Left kidney (tissue), 2 donors: ENCODE data around the gene LDLRAD4. TPM values are rescaled to one million over a fixed set of nuclear protein-coding genes. Genes with fewer than 3 reads are reported as not detected.

Experiments used
- DNase-seq: peaks from one replicate; pipeline ENCODE4 v3.0.0-alpha.2; 2013
- polyA plus RNA-seq: library from polyadenylated mRNA; unstranded; fragments of 120-200 nt; gene quantifications from one replicate; pipeline ENCODE4 v1.2.1, GENCODE V29; 2013; ENCODE audit not compliant: insufficient read length

The LDLRAD4 gene
- polyA plus RNA-seq, 1 donor, result 9.7 TPM

DNA sequence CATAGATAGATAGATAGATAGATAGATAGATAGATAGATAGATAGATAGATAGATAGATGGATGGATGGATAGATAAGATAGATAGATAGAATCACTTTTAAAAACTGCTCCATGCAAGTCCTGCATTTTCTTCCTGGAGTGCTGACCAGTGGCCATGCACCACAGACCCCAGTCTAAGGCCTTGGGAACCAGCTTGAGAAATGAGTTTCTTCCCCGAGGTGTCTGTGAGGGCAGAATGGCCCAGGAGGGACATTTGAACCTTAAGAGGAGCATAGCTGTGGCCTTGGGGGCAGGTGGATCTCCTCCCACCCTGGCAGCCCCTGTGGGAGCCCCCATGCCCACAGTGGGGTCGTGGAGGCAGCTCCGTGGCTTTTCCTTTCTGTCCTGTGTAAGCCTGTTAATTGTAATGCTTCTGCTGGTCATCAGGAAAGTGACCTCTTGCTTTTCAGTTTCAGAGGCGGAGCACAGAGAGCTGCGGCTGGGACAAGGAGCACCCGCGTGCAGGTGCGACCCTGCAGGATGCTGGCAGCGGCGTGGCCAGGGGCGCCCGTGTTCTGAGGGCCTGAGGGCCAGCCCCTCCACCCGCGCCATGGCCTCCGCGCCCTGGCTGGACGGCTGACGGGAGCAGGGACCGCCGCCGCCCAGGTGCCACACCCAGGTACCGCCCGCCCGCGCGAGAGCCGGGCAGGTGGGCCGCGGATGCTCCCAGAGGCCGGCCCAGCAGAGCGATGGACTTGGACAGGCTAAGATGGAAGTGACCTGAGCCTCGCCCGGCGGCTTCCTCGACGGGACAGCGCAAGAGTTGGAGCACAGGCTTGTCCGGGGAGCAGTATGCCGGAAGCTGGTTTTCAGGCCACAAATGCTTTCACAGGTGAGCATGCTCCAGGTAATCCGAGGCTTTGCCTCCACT, 168.6 kb downstream of the LDLRAD4 start:
- no peak for DNase-seq

- DNase-seq, result no peak
Measured at GRCh38 chr18:13387855-13388548, 169.4 kb downstream of the LDLRAD4 start.

- DNase-seq, result no peak
Measured at GRCh38 chr18:13388586-13389490, 170.3 kb downstream of the LDLRAD4 start.

GRCh38 chr18:13389491-13390131, 171.1 kb downstream of the LDLRAD4 start:
- DNase-seq, result no peak

- DNase-seq, result no peak
Measured at GRCh38 chr18:13390196-13390595, 171.6 kb downstream of the LDLRAD4 start.

DNA sequence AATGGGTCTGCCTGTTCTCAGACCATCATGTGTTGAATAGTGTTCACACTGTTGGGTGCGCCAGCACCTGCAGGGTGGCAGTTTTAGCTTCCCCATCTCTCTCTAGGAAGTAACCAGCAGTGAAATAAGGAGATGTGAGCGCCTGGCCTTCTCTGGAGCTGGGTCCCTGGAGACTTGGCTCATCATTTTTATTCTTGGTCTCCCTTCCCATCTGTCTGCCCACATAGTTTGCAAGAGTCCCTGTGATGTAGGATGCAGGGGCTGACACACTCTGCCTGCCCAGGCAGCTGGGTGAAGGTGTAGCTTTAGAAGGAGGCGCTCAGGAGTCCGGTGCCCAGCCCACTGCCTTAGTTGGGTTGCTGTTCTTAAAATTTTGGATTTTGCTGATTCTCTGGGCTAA, 172.2 kb downstream of the LDLRAD4 start:
- DNase-seq, result no peak

DNA sequence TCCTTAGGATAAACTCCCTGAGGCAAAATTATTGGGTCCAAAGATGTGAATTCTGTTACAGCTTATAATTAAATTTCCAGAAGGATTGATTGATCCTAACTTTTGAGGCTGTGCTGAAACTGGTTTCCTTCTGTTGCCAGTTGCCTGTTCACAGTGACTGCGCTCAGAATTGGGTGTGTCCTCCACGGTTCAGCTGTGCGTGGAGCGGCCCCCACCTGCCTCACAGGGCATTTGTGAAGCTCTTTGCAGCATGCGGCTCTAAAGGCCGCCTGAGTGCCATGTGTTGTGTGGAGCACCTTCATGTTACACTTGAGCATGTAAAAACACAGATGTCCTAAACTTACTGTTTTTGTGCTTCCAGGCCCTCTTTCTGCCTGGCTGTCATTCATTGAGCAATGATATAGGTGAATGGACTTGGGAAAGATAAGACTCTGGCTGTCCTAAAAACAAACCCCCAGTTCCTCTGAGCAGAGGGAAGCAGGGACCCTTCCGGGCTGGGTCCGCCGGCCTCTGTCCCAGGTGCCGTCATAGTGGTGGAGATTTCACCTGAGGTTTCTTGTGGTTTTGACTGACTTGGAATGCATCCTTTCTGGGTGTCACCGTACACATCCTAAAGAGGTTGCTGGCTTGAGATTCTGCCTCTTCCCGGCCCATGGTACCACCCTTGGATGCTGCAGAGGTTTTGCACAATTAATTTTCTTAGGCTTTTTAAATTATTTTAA, 173.6 kb downstream of the LDLRAD4 start:
- no peak for DNase-seq

DNA sequence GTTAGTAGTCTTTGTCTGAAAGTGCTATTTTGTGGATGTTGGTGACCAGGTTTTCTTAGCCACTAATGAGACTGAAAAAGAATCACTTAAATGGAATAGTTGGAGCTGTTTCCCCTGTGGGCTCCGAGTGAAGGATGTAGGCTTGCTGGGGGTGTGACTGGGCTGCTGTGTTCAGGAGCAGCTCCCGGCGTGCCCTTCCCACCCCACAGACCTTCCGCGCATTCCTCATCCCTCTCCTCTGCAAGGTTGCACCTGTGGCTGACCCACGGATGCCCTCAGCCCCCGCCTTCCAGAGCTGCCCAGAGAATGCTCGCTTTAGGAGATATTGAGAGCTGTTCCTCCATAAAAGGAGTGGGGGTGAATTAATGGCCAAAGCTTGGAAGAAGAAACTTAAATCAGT, 174.3 kb downstream of the LDLRAD4 start:
- DNase-seq, result no peak

GRCh38 chr18:13393338-13393737, 174.8 kb downstream of the LDLRAD4 start:
- no peak for DNase-seq

DNA sequence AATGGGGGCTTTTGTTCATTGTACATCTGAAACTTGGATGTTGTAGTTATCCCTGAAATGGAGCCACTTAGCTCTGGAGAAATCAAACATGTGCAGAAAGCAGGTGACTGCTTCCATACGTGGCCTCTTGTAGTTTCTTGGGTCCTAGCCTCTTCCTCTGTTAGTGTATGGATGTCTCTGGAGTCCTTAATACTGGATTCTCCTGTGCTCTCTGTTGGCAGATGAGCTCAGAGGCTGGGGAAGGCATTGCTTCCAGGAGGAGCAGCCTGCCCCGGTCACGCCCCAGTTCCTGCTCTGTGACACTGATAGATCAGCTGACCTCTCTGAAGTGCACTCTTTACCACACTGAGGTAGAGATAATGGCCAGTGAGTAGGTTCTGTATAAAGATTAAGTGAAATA, 176.2 kb downstream of the LDLRAD4 start:
- DNase-seq, result no peak

DNA sequence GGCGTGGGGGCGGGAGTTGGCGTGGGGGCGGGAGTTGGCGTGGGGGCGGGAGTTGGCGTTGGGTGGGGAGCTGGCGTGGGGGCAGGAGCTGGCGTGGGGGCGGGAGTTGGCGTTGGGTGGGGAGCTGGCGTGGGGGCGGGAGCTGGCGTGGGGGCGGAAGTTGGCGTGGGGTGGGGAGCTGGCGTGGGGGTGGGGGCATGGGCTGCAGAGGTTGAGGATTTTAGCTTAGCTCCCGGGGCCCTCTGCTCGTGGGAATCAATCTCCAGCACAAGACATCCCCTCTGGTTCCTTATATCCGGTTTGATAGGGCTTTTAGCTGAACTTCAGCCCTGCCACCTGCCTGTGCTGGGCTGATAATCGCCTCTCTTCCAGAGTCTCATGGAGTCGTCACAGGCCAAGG, 177.0 kb downstream of the LDLRAD4 start:
- no peak for DNase-seq

GRCh38 chr18:13397504-13398163, 179.1 kb downstream of the LDLRAD4 start:
- DNase-seq, result no peak

GRCh38 chr18:13398631-13399030, 180.1 kb downstream of the LDLRAD4 start:
- no peak for DNase-seq

DNA sequence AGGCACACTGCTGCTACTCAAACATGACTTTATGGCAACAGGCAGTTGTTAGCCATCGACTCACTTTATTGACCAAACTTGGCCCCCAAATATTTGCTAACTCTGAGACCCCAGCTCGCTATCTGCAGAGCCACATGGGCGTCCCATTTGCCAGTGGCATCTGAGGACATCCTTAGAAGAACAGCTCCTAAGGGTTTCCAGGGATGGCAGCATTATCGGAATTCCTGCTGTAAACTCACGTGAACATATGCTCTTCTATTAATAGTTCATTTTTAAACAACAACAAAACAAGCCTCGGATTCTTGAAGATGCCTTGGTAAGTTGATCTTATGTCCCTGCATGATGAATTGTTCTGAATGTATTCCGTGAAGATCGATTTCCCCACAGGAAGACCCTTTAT, 181.0 kb downstream of the LDLRAD4 start:
- DNase-seq, result no peak

- DNase-seq, result no peak
Measured at GRCh38 chr18:13400636-13401315, 182.2 kb downstream of the LDLRAD4 start.

GRCh38 chr18:13401404-13401803, 182.8 kb downstream of the LDLRAD4 start:
- DNase-seq, result no peak

DNA sequence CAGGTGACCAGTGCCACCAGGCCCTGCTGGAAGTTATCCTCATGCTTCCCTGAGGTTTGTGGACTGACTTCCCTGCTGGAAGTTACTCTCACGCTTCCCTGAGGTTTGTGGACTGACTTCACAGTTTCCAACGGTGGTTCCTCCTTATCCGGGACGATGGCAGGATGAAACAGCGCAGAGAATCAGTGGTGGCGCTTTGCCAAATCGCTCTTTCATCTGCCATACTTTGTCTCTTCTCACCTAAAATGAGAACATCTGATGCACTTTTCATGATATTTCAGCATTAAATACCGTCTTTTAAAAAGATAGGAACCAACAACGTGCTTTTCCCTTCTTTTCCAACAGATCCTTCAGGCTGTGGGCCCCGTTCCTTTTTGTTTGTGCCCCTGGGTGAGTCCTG, 183.3 kb downstream of the LDLRAD4 start:
- no peak for DNase-seq

DNA sequence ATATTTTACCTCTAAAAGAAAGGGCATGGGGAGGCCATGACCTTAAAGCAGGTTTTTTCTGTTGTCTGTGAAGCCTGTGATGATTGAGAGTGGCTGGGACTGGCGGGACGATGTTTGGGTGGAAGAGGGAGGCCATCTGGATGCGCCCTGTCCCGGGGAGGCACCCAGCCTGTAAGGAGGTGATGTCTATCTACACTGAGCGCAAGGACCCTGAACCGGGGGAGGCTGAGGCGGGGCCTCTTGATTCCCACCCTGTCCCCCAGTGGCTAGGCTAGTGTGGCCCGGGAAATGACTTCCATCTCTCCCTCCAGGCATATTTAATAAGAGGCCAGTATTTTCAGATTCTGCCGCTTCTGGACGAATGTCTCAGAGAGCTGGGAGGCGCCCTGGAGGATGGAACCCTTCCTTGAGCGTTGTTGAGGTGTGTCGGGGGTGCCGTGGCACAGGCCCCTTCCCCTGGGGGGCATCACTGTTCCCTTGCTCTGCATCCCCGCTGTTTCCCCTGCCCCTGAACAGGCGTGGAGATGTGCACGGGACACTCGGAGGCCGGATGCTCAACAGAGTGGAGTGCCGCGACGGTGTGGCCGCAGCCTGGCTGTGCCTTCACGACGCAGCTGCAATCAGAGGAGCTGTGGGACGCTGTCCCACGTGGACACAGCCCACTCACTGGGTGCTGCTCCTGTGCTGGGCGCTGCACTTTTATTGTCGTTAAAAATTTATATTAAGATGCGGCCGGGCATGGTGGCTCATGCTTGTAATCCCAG, 185.4 kb downstream of the LDLRAD4 start:
- DNase-seq, result no peak
